ENCODE data around the gene POLR1H. TPM values are rescaled to one million over a fixed set of nuclear protein-coding genes. Genes with fewer than 3 reads are reported as not detected.
A peak's percentile ranks its signal among the peaks of the same experiment; 100 is the strongest.

POLR1H gene, protein sequence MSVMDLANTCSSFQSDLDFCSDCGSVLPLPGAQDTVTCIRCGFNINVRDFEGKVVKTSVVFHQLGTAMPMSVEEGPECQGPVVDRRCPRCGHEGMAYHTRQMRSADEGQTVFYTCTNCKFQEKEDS
- 41.1 TPM for total RNA-seq (2013)
- polyA plus RNA-seq (10 to 100 TPM; 36.2 to 62.4 (median 45.0) TPM), polyA minus RNA-seq (20.1 and 24.1 TPM in 2 replicates), total RNA-seq (4.9 to 18.1 (median 11.6) reads per million in 11 experiments)

DNA sequence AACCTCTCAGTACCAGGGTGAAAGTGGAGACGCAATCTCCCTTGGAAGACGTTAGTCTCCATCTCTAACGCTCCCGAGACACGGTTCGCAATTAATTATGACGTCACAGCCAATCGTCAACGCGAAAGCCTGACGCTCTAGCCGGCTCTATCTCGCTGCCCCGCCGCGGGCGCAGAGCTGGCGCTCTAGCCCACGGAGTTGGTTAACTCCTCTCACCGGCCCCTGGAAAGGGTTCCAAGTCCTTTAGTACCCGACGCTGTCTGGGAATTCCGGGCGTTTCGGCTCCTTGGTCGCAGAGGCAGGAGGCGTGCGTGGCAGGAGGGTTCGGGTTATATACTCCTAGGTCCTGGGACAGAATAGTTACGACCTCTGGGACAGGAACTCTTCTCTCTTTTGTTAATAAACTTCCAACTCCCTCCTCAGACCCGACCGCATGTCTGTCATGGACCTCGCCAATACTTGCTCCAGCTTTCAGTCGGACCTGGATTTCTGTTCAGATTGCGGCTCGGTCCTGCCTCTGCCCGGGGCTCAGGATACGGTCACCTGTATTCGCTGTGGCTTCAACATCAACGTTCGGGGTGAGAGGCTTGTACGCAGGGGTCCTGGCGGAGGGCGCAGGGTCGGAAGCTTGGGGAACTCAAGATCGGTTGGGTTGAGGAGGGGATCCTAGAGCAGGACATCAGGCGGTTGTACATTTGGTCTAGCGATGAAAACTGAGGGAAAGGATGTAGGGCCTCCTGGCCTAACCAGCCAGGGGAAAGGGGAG lies at the start of gene POLR1H:
TSS of gene POLR1H (plus strand) at position 174 of the 766 bp plus-strand sequence. CDS start at position 434, 260 bp downstream.
- Histone ChIP-seq H3K9ac (ENCODE audit: insufficient read depth, low read length, poor library complexity, severe bottlenecking) (peak within 1 kb of the TSS; percentile 79), H3K4me3 (replicated peaks in 1 of 3; ENCODE audit: low read depth in 2 of 3, low read length in 3 of 3) (peak within 1 kb of the TSS; percentile 92 to 96 (median 95)), H3K27me3 (ENCODE audit: control insufficient read depth in 2 of 2, insufficient read depth in 2 of 2, low read length in 2 of 2) (no peaks in the 10 kb centered on the region), H3K79me2 (ENCODE audit: insufficient read depth, low read length) (peaks cover 47% of the 10 kb centered on the region), H2AFZ (ENCODE audit: insufficient read depth, low read depth, low read length, poor library complexity, severe bottlenecking) (peak within 1 kb of the TSS; percentile 84), H3K4me2 (replicated peaks; ENCODE audit: extremely low read depth, low read length, poor library complexity, severe bottlenecking) (peak within 1 kb of the TSS; percentile 95), H3K9me3 (replicated peaks in 1 of 2; ENCODE audit: control insufficient read depth in 1 of 2, insufficient read depth in 1 of 2, low read length in 2 of 2) (no peaks in the 10 kb centered on the region), H4K20me1 (ENCODE audit: insufficient read depth, low read length) (no peaks in the 10 kb centered on the region), H3K4me1 (ENCODE audit: control insufficient read depth in 1 of 2, insufficient read depth in 2 of 2, low read length in 2 of 2) (peaks cover 30 to 32% of the 10 kb centered on the region in 2 donors), H3K27ac (ENCODE audit: low read depth in 1 of 2, low read length in 2 of 2) (peak within 1 kb of the TSS; percentile 93 to 95), H3K36me3 (replicated peaks in 1 of 2; ENCODE audit: control insufficient read depth in 1 of 2, insufficient read depth in 2 of 2, low read length in 2 of 2) (peaks cover 6 to 25% of the 10 kb centered on the region in 2 donors)
- H3K27me3 Mint-ChIP-seq (ENCODE audit: low read depth in 3 of 3): no peaks in the 10 kb centered on the region
- peak within 1 kb of the TSS; percentile 93 to 97 for H3K4me3 Mint-ChIP-seq
- 0% methylated on average over 43 of the region's 48 CpGs for WGBS (ENCODE audit: insufficient coverage)
- H3K4me1 Mint-ChIP-seq: peaks cover 34% of the 10 kb centered on the region
- peak; percentile 90 to 93 (median 92) for DNase-seq
- TF ChIP-seq, protein P1, sequence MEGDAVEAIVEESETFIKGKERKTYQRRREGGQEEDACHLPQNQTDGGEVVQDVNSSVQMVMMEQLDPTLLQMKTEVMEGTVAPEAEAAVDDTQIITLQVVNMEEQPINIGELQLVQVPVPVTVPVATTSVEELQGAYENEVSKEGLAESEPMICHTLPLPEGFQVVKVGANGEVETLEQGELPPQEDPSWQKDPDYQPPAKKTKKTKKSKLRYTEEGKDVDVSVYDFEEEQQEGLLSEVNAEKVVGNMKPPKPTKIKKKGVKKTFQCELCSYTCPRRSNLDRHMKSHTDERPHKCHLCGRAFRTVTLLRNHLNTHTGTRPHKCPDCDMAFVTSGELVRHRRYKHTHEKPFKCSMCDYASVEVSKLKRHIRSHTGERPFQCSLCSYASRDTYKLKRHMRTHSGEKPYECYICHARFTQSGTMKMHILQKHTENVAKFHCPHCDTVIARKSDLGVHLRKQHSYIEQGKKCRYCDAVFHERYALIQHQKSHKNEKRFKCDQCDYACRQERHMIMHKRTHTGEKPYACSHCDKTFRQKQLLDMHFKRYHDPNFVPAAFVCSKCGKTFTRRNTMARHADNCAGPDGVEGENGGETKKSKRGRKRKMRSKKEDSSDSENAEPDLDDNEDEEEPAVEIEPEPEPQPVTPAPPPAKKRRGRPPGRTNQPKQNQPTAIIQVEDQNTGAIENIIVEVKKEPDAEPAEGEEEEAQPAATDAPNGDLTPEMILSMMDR (IDR thresholded peaks at IDR 0.05): no peak
- peak within 1 kb of the TSS; percentile 94 to 99 (median 98) for H3K27ac Mint-ChIP-seq
- H3K36me3 Mint-ChIP-seq: peaks cover 26 to 30% of the 10 kb centered on the region in 2 donors
- intact Hi-C loops (cut with micrococcal nuclease): loop anchor here in 1 of 2 donors (10.0 kb wide), 2 partner anchors 136 to 264 kb away; partner anchors contain the start of gene TRIM39
- no peaks in the 10 kb centered on the region for H3K9me3 Mint-ChIP-seq

DNA sequence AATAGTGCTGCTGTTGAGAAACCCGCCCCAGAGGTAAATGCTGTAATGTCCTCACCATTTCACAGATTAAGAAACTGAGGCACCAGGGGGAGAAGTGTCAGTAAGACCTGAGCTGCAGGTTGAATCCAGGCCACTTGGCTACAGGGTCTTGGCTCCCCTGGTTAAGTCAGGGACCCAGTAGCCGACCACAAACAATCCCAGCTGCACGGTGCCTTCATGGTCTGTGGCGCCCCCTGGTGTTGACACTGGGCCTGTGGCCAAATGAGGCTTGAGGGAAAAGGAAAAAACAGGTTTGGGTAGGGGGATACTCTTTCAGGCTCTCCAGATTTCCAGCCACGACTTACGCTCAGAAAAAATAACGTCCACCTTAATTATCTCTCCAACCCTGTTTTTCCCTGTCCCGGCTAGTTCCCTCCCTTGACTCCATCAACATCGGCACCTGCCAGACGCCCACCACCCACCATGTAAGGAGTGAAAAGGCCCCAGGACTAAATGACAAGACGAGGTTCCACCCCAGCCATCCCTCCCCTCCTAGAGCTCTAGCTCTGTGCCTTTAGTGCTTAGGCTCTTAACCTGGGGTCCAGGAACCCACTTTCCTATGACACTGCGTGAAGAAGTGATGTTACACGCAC lies 47.7 kb upstream of the POLR1H start:
- no peaks in the 10 kb centered on the region for H3K36me3 ChIP-seq (replicated peaks in 1 of 2; ENCODE audit: control insufficient read depth in 1 of 2, insufficient read depth in 2 of 2, low read length in 2 of 2)
- Mint-ChIP-seq H3K27ac (peak overlapping the region in 1 of 7 donors; percentile 56), H3K36me3 (peaks cover 17 to 18% of the 10 kb centered on the region in 2 donors), H3K4me3 (no peak overlapping the region), H3K27me3 (ENCODE audit: low read depth in 3 of 3) (peaks cover 6 to 19% (median 15%) of the 10 kb centered on the region in 3 donors), H3K4me1 (no peaks in the 10 kb centered on the region), H3K9me3 (no peaks in the 10 kb centered on the region)
- WGBS (ENCODE audit: insufficient coverage): 50% methylated on average over 6 of the region's 13 CpGs
- no peaks in the 10 kb centered on the region for H4K20me1 ChIP-seq (ENCODE audit: insufficient read depth, low read length)
- no peak overlapping the region for H2AFZ ChIP-seq (ENCODE audit: insufficient read depth, low read depth, low read length, poor library complexity, severe bottlenecking)
- no peak overlapping the region for H3K9ac ChIP-seq (ENCODE audit: insufficient read depth, low read length, poor library complexity, severe bottlenecking)
- no peaks in the 10 kb centered on the region for H3K9me3 ChIP-seq (replicated peaks in 1 of 2; ENCODE audit: control insufficient read depth in 1 of 2, insufficient read depth in 1 of 2, low read length in 2 of 2)
- TF ChIP-seq, protein P1 (IDR thresholded peaks at IDR 0.05): peak; percentile 90
- H3K27ac ChIP-seq (ENCODE audit: low read depth in 1 of 2, low read length in 2 of 2): no peak overlapping the region
- DNase-seq: peak in 2 of 3 donors; percentile 25 to 27
- H3K4me3 ChIP-seq (replicated peaks in 1 of 3; ENCODE audit: low read depth in 2 of 3, low read length in 3 of 3): no peak overlapping the region
- peaks cover 0 to 7% of the 10 kb centered on the region in 2 donors for H3K27me3 ChIP-seq (ENCODE audit: control insufficient read depth in 2 of 2, insufficient read depth in 2 of 2, low read length in 2 of 2)
- H3K4me1 ChIP-seq (ENCODE audit: control insufficient read depth in 1 of 2, insufficient read depth in 2 of 2, low read length in 2 of 2): no peaks in the 10 kb centered on the region
- no peaks in the 10 kb centered on the region for H3K79me2 ChIP-seq (ENCODE audit: insufficient read depth, low read length)
- H3K4me2 ChIP-seq (replicated peaks; ENCODE audit: extremely low read depth, low read length, poor library complexity, severe bottlenecking): no peak overlapping the region
- intact Hi-C loops (cut with micrococcal nuclease): loop anchor here (1.0 kb wide), 2 partner anchors 164 to 165 kb away; no protein-coding TSS in a partner anchor
